ENCODE data around the gene PLVAP. TPM values are rescaled to one million over a fixed set of nuclear protein-coding genes. Genes with fewer than 3 reads are reported as not detected.

The PLVAP gene
- total and polyA plus RNA-seq, 8 donors, result 5.8 to 95.1 (median 30.3) TPM

DNA sequence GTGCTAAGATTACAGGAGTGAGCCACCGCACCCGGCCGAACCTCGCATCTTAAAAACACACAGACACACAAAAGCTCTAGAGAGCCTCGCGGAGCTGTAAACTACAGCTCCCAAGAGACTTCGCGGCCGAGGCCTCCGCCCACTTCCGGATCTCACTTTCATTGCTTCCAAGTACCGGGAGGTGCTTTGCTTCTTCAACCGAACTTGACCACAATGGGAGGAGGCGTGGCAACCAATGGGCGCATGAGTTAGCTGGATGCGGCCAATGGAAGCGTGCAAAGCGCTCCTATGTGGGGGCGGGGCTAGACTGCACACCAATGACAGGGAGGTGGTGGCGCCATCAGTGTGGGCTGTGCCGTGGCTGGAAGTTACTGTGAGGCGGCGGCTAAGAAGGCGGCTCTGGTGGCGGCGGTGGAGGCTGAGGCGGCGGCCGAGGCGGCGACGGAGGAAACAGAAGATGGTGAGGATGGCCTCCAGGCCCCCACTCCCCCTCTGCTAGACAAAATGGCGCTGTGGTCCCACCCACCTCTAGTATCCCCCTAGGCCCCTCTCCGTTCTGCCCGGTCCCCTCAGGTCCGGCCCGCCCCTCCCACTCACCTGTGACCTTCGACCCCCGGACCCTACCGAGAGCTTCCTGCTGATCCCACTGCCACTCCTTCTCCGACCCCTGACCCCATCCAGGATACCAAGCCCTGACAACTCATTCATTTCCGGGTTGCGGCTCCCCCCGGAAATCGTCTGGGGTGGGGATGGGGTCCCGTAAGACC lies 67.8 kb downstream of the PLVAP start, which contains the start of gene DDA1:
Gene DDA1, plus strand, starts transcription at position 366 of the 767 bp plus-strand sequence. Its CDS starts 92 bp downstream, at position 458.
- no peaks in the 10 kb centered on the region for H3K9me3 ChIP-seq
- peak in 2 of 4 donors; percentile 33 to 41 for TF ChIP-seq POLR2A (IDR thresholded peaks at IDR 0.05)
- TF ChIP-seq, protein P1, sequence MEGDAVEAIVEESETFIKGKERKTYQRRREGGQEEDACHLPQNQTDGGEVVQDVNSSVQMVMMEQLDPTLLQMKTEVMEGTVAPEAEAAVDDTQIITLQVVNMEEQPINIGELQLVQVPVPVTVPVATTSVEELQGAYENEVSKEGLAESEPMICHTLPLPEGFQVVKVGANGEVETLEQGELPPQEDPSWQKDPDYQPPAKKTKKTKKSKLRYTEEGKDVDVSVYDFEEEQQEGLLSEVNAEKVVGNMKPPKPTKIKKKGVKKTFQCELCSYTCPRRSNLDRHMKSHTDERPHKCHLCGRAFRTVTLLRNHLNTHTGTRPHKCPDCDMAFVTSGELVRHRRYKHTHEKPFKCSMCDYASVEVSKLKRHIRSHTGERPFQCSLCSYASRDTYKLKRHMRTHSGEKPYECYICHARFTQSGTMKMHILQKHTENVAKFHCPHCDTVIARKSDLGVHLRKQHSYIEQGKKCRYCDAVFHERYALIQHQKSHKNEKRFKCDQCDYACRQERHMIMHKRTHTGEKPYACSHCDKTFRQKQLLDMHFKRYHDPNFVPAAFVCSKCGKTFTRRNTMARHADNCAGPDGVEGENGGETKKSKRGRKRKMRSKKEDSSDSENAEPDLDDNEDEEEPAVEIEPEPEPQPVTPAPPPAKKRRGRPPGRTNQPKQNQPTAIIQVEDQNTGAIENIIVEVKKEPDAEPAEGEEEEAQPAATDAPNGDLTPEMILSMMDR (IDR thresholded peaks at IDR 0.05), result no peak
- TF ChIP-seq POLR2AphosphoS5 (IDR thresholded peaks at IDR 0.05), result peak; percentile 62 to 91 (median 69)
- no peaks in the 10 kb centered on the region for H3K27me3 ChIP-seq
- peaks cover 9 to 31% (median 9%) of the 10 kb centered on the region in 4 donors for H3K36me3 ChIP-seq
- intact Hi-C loops (cut with DNase I; ENCODE audit: low total_unique reads), result no loop called here
- DNase-seq, result peak; percentile 100
- H3K4me1 ChIP-seq, result peaks cover 38 to 77% (median 62%) of the 10 kb centered on the region in 4 donors
- WGBS, 5 donors, result 0% methylated on average over 30 to 46 of the region's 46 CpGs
- H3K27ac ChIP-seq, result peak within 1 kb of the TSS; percentile 73 to 91 (median 84)
- peak within 1 kb of the TSS; percentile 72 to 97 (median 86) for H3K4me3 ChIP-seq

DNA sequence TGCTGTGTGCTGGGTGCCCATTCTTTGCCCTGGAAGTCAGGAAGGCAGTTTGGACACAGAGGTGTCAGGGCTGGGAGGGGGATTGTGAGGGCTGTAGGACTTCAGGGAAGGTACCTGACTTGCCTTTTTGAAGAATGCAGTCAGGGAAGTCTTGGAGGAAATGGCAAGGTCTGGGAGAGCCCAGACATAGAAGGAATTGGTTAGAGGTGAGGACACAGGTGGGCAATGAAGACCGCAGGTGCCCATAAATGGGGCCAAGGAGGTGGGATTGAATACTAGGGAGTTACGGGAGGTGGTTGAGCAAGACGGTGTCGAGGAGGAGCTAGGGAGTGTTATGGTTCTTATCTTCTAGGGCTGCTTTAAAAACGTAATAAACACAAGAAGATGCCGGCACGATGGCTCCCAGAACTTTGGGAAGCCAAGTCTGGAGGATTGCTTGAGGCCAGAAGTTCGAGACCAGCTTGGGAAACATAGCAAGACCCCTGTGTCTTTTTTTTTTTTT lies 69.2 kb downstream of the PLVAP start:
- no peak for DNase-seq
- intact Hi-C loops (cut with DNase I; ENCODE audit: low total_unique reads), result no loop called here
- H3K4me3 ChIP-seq, result no peak overlapping the region
- TF ChIP-seq POLR2AphosphoS5 (IDR thresholded peaks at IDR 0.05) (no peak), EP300 (IDR thresholded peaks at IDR 0.05) (no peak), POLR2A (IDR thresholded peaks at IDR 0.05) (no peak)
- TF ChIP-seq, protein P1 (IDR thresholded peaks at IDR 0.05), result no peak
- no peaks in the 10 kb centered on the region for H3K9me3 ChIP-seq
- H3K36me3 ChIP-seq, result peaks cover 0 to 18% (median 0%) of the 10 kb centered on the region in 4 donors
- no peak overlapping the region for H3K27ac ChIP-seq
- H3K27me3 ChIP-seq, result no peaks in the 10 kb centered on the region
- H3K4me1 ChIP-seq, result peaks cover 45 to 81% (median 72%) of the 10 kb centered on the region in 4 donors
- 81 to 87% (median 86%) methylated on average over 8 of the region's 8 CpGs for WGBS, 5 donors

DNA sequence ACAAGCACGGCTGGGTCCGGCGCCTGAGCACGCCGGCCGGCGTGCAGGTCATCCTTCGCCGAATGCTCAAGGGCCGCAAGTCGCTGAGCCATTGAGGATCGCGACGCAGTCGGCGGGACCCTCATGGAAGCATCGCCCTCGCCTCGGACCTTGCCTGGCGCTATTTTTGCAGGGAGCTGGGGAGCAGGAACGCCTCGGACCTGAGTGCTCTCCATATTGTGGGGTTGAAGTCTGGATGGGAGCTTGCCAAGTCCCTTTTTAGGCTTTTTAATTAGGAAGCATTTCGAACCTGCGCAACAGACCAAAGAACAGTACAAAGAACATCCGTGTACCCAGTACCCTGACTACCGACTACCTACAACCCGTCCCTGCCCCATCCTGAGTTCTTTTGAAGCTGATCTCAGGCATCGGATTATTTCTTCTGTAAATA lies 70.8 kb downstream of the PLVAP start:
- Histone ChIP-seq H3K27me3 (no peaks in the 10 kb centered on the region), H3K4me1 (peaks cover 40 to 83% (median 74%) of the 10 kb centered on the region in 4 donors), H3K4me3 (peak overlapping the region; percentile 65 to 85 (median 78)), H3K36me3 (peaks cover 0 to 2% (median 1%) of the 10 kb centered on the region in 4 donors), H3K27ac (peak overlapping the region; percentile 89 to 92 (median 92)), H3K9me3 (no peaks in the 10 kb centered on the region)
- intact Hi-C loops (cut with DNase I; ENCODE audit: low total_unique reads), result no loop called here
- TF ChIP-seq, protein P1 (IDR thresholded peaks at IDR 0.05), result no peak
- no peak for TF ChIP-seq POLR2AphosphoS5 (IDR thresholded peaks at IDR 0.05)
- TF ChIP-seq EP300 (IDR thresholded peaks at IDR 0.05), result no peak
- no peak for TF ChIP-seq POLR2A (IDR thresholded peaks at IDR 0.05)
- no peak for DNase-seq
- WGBS, 5 donors, result 5 to 15% (median 7%) methylated on average over 10 to 28 of the region's 28 CpGs

DNA sequence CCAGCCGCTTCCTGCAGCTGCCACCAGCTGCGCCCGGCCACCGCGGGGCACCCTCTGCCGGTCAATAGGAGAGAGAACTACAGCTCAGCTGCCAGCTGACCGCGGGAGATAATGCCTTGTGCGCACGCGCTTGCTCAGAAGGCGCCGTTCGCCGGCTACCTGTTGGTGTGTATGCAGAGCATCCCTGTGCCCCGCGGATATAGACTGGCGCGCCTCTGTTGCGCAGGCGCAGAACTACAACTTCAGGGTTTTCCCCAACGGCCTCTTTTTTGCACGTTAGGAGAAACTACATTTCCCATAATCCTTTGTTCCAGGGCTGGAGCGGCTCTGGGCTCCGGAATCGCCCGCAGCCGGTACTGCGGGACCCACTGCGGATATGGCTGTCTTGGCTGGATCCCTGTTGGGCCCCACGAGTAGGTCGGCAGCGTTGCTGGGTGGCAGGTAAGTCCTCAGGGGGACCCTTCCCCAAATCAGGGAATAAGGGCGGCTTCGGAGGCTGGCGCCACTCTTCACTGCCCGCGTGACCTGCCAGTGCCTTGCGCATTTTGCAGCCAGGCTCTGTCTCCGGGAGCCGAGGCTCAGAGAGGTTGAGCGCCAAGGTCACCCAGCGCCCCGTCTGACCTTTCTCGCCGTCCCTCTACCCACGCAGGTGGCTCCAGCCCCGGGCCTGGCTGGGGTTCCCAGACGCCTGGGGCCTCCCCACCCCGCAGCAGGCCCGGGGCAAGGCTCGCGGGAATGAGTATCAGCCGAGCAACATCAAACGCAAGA lies 71.4 kb downstream of the PLVAP start, which contains the start of gene MRPL34:
Gene MRPL34, plus strand, starts transcription at position 356 of the 768 bp plus-strand sequence. Its CDS starts 21 bp downstream, at position 377.
- DNase-seq, result peak; percentile 99
- Histone ChIP-seq H3K27me3 (no peaks in the 10 kb centered on the region), H3K36me3 (peaks cover 0 to 8% (median 4%) of the 10 kb centered on the region in 4 donors), H3K4me3 (peak within 1 kb of the TSS; percentile 65 to 85 (median 78)), H3K27ac (peak within 1 kb of the TSS; percentile 89 to 92 (median 92)), H3K4me1 (peaks cover 35 to 83% (median 71%) of the 10 kb centered on the region in 4 donors), H3K9me3 (no peaks in the 10 kb centered on the region)
- intact Hi-C loops (cut with DNase I; ENCODE audit: low total_unique reads), result no loop called here
- 0 to 1% (median 0%) methylated on average over 23 to 55 of the region's 55 CpGs for WGBS, 5 donors
- TF ChIP-seq POLR2AphosphoS5 (IDR thresholded peaks at IDR 0.05) (peak in 2 of 3 donors; percentile 96 to 98), POLR2A (IDR thresholded peaks at IDR 0.05) (no peak)
- TF ChIP-seq, protein P1 (IDR thresholded peaks at IDR 0.05), result peak in 5 of 7 experiments; percentile 66 to 88 (median 83)

Measured in stomach (tissue), 9 donors.